HAP-1 (cell line): ENCODE results near the gene PEAK1.

ENCODE experiments used
- DNase-seq, 2 experiments: peaks; one replicate each; pipeline ENCODE4 v3.0.0-alpha.2; 2016 to 2020; ENCODE audit warnings: low spot score in 2 of 2
- H3K27me3 ChIP-seq: fragments of 250-450 bp; sonication (Bioruptor Pico); 2 replicates; pipeline ENCODE4 v1.5.1; 2020; ENCODE audit warnings: low read depth, mild to moderate bottlenecking, moderate library complexity
- H3K36me3 ChIP-seq: fragments of 250-450 bp; sonication (Bioruptor Pico); replicated peaks from 2 replicates; pipeline ENCODE4 v1.5.1; 2020; ENCODE audit warnings: mild to moderate bottlenecking
- H3K4me1 ChIP-seq: fragments of 250-450 bp; sonication (Bioruptor Pico); 2 replicates; pipeline ENCODE4 v1.5.1; 2020; ENCODE audit warnings: mild to moderate bottlenecking
- H3K4me3 ChIP-seq: fragments of 250-450 bp; sonication (Bioruptor Pico); 2 replicates; pipeline ENCODE4 v1.5.1; 2020; ENCODE audit warnings: mild to moderate bottlenecking, moderate library complexity
- H3K9me3 ChIP-seq: fragments of 250-450 bp; sonication (Bioruptor Pico); 2 replicates; pipeline ENCODE4 v1.5.1; 2020; ENCODE audit warnings: mild to moderate bottlenecking, moderate library complexity
- in situ Hi-C: fragments of 300-500 bp; cut with MboI; formaldehyde crosslinking; loops from 3 replicates; pipeline ENCODE4 v1.14.3; 2020; ENCODE audit warnings: low sequenced_read_pairs, inconsistent platforms, mixed read lengths

The PEAK1 gene

DNA sequence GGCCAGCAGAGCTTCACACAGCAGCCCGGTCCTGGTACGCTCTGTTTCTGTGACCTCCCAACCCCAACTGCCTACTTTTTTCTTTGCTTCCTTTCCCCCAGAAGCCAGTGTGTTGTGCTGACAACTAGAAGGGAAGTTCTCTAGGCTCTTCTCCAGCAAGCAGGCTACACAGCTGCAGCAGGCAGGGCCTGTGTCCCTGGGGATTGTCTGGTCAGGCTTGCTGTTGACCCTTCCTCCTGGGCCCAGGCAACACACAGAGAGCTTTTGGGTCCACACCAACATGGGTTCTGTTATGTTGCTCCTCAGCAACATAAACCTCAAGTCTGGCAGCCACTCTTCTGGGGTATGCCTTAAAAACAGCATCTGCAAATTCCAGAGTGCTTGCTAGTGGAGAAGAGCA, 312.8 kb downstream of the PEAK1 start:
- Histone ChIP-seq H3K36me3 (no peaks in the 10 kb centered on the region), H3K27me3 (no peaks in the 10 kb centered on the region), H3K9me3 (no peaks in the 10 kb centered on the region), H3K4me1 (no peaks in the 10 kb centered on the region), H3K4me3 (no peak overlapping the region)
- in situ Hi-C loops = loop anchor here (5.0 kb wide), 1 partner anchor 440 kb away; no protein-coding TSS in a partner anchor
- no peak for DNase-seq

DNA sequence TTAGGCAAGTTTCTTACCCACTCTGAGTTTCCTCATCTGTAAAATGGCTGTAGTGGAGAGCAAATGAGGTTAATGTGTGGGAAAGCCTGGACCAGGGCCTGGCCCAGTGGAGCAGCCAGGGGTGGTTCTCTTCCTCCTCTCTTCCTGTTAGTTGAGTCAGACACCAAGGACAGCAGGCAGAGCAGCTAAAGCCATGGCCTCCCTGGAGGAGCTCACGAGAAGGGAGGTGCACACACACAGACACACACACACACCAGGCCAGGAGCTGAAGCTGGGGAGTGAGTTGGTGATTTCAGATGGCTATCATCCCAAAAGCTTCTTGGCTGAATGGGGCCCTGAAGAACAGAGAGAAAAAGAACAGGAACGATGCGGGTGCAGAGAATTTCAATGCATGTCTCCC, 315.7 kb downstream of the PEAK1 start:
- Histone ChIP-seq H3K36me3 (no peaks in the 10 kb centered on the region), H3K4me1 (no peaks in the 10 kb centered on the region), H3K9me3 (no peaks in the 10 kb centered on the region), H3K27me3 (no peaks in the 10 kb centered on the region), H3K4me3 (no peak overlapping the region)
- in situ Hi-C loops = no loop called here
- no peak for DNase-seq

DNA sequence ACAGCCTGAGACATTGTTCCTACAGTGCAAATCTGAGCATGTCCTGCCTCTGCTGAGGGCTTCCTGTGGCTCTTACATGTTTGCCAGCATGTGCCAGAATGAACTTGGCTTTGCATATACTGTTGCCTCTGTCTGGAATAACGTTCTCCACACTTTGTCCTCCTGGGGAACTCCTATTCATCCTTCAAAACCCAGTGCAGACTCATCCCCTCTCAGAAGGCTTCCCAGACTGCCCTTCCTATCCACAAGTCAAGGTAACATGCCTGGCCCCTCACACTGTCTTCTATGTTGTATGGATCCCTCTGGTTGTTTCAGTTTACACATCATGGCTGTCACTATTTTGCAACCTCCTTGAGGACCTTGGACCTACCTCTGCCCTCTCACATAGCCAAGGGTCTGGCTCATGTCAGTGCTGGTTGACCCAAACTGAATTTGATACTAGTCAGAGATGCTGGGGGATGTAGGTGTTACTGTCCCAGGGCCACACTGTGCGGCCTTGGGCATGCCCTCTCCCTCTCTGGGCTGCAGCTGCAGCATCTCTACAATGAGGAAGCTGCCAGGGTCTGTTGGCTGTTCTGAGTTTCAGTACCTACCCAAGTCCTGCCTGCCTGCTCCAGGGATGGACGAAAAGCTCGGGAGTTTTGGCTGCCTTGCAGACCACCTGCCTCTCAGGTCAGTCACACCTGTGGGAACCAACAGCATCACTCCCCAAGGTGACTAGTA, 320.0 kb downstream of the PEAK1 start:
- no peaks in the 10 kb centered on the region for H3K4me1 ChIP-seq
- no peak for DNase-seq
- in situ Hi-C loops = no loop called here
- H3K4me3 ChIP-seq = no peak overlapping the region
- no peaks in the 10 kb centered on the region for H3K27me3 ChIP-seq
- H3K9me3 ChIP-seq = no peaks in the 10 kb centered on the region
- no peaks in the 10 kb centered on the region for H3K36me3 ChIP-seq

DNA sequence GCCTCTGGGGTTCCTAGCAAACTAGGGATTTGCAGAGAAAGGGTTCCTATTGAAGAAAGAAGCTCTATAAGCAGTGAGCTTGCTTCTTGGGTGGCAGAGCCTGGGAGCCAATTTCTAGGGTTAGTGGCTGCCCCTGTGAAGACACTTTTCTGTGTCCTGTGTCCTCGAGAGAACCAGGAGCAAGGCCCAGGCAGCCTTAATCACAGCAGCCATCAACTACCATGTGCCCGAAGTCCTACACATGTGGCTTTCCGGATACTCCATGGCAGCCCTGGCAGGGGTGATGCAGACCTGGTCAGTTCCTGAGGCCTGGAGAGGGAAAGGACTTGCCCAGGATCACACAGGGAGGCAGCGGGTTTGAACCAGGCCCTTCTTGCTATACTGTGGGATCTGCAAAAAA, 321.3 kb downstream of the PEAK1 start:
- in situ Hi-C loops = no loop called here
- Histone ChIP-seq H3K9me3 (no peaks in the 10 kb centered on the region), H3K27me3 (no peaks in the 10 kb centered on the region), H3K36me3 (no peaks in the 10 kb centered on the region), H3K4me3 (no peak overlapping the region), H3K4me1 (no peaks in the 10 kb centered on the region)
- DNase-seq = no peak

DNA sequence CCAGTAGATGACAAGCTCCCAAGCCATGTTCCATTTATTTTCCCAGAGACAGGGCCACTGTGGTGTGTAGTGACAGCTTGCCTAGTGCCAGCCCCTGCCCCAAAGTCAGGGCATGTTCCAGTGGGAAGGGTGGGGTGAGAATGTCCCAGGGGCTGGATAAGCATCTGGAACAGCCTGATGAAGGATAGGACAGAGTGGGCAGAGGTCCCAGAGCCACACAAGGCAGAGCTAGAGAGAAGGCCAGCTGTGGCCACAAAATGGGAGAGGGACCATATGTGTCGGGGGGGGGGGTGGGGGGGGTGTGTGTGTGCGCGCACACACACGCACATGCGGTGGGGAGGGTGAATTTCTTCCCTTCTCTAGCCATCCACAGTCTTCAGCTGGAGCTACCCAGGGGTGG, 322.0 kb downstream of the PEAK1 start:
- H3K27me3 ChIP-seq = no peaks in the 10 kb centered on the region
- DNase-seq = no peak
- no peaks in the 10 kb centered on the region for H3K4me1 ChIP-seq
- H3K36me3 ChIP-seq = no peaks in the 10 kb centered on the region
- no peaks in the 10 kb centered on the region for H3K9me3 ChIP-seq
- H3K4me3 ChIP-seq = no peak overlapping the region
- in situ Hi-C loops = no loop called here

DNA sequence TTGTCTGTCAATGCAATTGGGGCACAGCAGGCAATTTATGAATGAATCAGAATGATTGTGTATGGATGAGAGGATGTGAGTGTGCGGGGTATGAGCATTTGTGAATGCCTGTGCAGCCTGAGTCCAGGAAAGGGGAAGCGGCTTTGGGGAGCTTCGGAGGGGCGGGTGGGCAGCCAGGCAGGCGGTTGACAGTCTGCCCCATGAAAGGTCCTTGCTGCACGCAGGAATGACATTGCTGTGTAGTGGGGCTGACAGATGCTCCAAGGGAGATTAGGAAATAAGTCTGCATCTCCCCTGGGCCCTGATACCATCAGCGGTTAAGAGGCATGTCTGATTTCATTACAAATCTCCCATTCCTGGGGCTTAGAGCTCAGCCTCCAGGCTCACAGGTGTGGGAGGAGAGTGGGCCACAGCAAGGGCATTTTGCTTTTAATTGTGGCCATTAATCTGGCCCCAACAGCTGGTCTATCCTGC, 322.6 kb downstream of the PEAK1 start:
- Histone ChIP-seq H3K9me3 (no peaks in the 10 kb centered on the region), H3K4me3 (no peak overlapping the region), H3K36me3 (no peaks in the 10 kb centered on the region), H3K27me3 (no peaks in the 10 kb centered on the region), H3K4me1 (no peaks in the 10 kb centered on the region)
- no peak for DNase-seq
- in situ Hi-C loops = no loop called here

DNA sequence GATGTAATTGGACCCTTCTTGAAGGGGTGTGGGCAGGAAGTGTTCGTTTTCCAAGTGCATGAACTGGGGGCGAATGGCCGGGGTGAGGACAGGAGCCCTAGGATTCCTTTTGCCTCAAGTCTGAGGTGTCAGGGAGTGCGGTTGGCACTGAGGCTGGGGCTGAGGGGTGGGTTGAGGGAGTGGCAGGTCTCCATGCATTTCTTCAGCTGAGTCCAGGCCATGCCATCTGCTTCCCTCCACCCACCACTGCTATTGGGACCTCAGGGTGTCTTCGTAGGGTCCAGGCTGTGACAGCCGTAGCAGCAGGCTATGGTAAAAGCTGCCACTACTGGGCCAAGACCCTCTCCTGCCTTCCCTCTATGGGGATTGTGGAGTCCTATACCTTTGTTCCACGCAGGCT, 323.4 kb downstream of the PEAK1 start:
- Histone ChIP-seq H3K27me3 (no peaks in the 10 kb centered on the region), H3K9me3 (no peaks in the 10 kb centered on the region), H3K4me3 (no peak overlapping the region), H3K4me1 (no peaks in the 10 kb centered on the region), H3K36me3 (no peaks in the 10 kb centered on the region)
- in situ Hi-C loops = no loop called here
- no peak for DNase-seq

DNA sequence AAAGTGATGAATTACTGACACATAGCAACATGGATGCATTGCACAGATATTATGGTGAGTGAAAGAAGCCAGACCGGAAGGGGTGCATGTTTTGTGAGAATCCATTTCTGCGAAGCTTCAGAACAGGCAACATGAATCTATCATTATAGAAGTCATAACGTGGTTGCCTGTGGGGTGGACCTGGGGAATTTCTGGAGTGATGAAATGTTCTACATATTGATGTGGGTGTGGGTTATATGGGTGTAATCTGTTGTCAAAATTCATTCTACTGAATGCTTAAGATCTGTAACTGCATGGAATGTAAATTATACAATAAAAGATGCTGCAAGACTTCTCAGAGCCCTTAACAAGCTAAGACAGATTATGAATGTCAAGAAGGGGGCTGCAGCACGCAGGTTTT, 323.8 kb downstream of the PEAK1 start:
- Histone ChIP-seq H3K4me3 (no peak overlapping the region), H3K27me3 (no peaks in the 10 kb centered on the region), H3K36me3 (no peaks in the 10 kb centered on the region), H3K9me3 (no peaks in the 10 kb centered on the region), H3K4me1 (no peaks in the 10 kb centered on the region)
- in situ Hi-C loops = no loop called here
- DNase-seq = no peak

DNA sequence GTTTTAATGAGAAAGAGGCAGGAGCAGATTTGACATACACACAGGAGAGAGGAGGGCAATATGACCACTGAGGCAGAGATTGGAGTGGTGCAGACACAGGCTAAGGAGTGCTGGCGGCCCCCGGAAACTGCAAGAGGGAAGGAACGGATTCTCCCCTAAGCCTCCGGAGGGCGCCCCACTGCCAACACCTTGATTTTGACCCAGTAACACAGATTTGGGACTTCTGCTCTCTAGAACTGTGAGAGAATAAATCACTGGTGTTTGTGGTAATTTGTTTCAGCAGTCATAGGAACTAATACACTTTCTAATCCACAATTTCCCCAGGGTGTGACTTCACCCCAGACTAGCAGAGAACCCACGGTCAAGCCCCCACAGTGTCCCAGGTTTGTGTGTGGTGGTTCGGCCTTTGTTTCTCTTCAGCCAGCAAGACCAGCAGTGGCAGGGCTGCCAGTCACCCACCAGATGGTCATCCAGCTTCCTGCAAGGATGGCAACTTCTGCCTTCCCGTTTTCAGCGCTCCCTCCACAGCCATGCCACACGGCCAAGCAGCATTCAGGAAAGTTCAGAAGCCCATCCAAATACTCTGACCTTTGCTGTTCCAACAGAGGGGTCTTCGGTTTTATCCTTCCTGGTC, 325.4 kb downstream of the PEAK1 start:
- H3K4me1 ChIP-seq = no peaks in the 10 kb centered on the region
- peak in 1 of 2 experiments; percentile 67 for DNase-seq
- no peaks in the 10 kb centered on the region for H3K9me3 ChIP-seq
- in situ Hi-C loops = no loop called here
- no peaks in the 10 kb centered on the region for H3K36me3 ChIP-seq
- no peak overlapping the region for H3K4me3 ChIP-seq
- no peaks in the 10 kb centered on the region for H3K27me3 ChIP-seq

DNA sequence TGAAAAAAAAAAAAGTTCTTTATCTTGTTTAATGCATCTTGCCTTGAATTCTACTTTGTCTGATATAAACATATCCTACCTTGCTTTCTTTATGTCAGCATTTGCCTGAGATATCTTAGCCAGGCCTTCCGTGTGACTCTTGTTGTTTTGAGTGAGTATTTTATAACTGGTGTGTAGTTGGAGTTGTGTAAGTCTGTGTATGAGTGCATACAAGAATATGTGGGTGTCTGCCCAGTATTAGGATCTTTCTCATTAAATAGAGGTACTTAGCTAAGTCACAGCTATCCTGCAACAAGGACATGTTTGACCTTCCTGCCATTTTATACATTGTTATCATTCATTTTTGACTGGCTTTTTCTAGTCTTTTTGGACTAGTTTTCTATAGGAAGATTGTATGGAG, 326.5 kb downstream of the PEAK1 start:
- H3K36me3 ChIP-seq = no peaks in the 10 kb centered on the region
- no peaks in the 10 kb centered on the region for H3K9me3 ChIP-seq
- H3K4me3 ChIP-seq = no peak overlapping the region
- in situ Hi-C loops = no loop called here
- DNase-seq = no peak
- H3K4me1 ChIP-seq = no peaks in the 10 kb centered on the region
- H3K27me3 ChIP-seq = no peaks in the 10 kb centered on the region

DNA sequence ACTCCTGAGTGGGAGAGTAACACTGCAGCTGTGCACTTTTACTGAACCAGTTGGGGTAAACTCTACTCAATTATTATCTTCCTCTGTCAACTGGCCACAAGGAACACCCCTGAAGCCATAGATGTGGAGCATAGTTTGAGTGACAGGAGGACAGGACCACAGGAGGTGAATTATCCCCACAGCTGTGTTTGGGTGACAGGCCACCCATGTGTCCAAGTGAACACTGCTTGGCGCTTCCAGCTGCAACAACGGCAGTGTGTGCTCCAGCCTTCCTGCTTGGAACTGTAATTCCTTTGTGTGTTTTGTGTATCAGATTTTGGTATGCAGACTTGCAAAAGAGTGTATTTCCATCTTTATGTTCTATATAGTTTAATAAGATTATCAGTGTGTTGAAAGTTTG, 328.8 kb downstream of the PEAK1 start:
- DNase-seq = no peak
- H3K9me3 ChIP-seq = no peaks in the 10 kb centered on the region
- in situ Hi-C loops = no loop called here
- H3K27me3 ChIP-seq = no peaks in the 10 kb centered on the region
- no peaks in the 10 kb centered on the region for H3K4me1 ChIP-seq
- H3K4me3 ChIP-seq = no peak overlapping the region
- H3K36me3 ChIP-seq = no peaks in the 10 kb centered on the region

DNA sequence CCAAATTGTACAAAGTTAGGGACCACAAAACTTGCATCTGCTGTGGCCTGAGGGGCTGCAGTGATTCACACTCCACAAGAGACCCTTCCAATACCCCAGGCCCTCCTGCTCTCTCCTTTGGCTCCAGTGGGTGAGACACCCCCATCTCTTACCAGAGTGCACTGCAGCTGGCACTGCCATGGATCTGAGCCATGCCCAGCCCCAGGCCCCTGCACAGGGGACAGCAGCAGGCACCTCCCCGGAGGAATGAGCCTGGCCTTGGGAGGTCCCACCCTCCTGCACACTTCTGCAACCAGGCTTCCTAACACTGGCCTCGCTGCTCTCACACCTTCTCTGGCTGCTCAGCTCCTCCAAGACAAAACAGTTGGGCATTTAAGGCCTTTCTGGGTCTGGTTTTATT, 332.7 kb downstream of the PEAK1 start:
- in situ Hi-C loops = no loop called here

DNA sequence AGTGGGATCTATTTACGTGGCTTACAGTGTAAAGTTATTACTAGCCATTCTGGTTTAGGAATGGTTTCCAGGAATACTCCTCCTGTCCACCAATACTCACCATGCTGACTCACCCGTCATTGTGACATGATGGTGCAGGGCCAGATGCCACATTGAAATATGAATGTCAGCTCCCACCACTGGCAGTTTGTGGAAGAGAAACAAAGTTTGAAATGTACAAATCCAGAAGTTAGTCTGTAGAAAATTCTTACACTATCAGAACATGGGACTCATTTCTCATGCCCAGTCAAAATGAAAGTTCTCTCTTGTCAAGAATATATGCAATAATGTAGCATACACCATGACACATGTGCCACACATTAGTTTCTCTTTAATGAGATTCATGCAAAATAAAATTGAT, 334.6 kb downstream of the PEAK1 start:
- H3K4me3 ChIP-seq = no peak overlapping the region
- no peaks in the 10 kb centered on the region for H3K27me3 ChIP-seq
- no peaks in the 10 kb centered on the region for H3K36me3 ChIP-seq
- in situ Hi-C loops = no loop called here
- H3K4me1 ChIP-seq = no peaks in the 10 kb centered on the region
- H3K9me3 ChIP-seq = no peaks in the 10 kb centered on the region
- DNase-seq = no peak

More for the DNA sequence above, 332.7 kb downstream of the PEAK1 start:
- no peaks in the 10 kb centered on the region for H3K9me3 ChIP-seq
- H3K4me1 ChIP-seq = no peaks in the 10 kb centered on the region
- no peaks in the 10 kb centered on the region for H3K27me3 ChIP-seq
- DNase-seq = no peak
- no peaks in the 10 kb centered on the region for H3K36me3 ChIP-seq
- H3K4me3 ChIP-seq = no peak overlapping the region

DNA sequence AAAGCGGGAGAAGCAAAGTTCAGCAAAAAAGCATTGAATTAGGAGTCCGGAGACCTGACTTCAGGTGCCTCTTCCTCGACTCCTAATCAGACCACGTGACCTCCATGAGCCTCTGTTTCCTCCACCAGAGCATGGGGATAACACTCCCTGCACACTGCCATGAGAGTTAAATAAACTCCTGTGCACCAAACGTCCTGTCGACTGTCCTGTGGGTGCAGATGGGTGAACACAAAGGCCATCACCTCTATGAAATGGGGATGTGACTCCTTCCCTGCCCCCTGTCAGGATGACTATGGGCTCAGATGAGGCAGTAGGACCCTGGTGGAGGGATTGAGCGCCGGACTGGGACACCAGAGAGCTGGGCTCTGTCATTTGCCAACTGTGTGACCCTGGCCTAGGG, 335.5 kb downstream of the PEAK1 start:
- Histone ChIP-seq H3K9me3 (no peaks in the 10 kb centered on the region), H3K27me3 (no peaks in the 10 kb centered on the region), H3K36me3 (no peaks in the 10 kb centered on the region), H3K4me3 (no peak overlapping the region), H3K4me1 (no peaks in the 10 kb centered on the region)
- no peak for DNase-seq
- in situ Hi-C loops = no loop called here
